ENCODE results near the gene PAQR4.

- TF ChIP-seq CTCF (IDR thresholded peaks at IDR 0.05) (no peak), ZFX (IDR thresholded peaks at IDR 0.05; ENCODE audit: borderline replicate concordance) (no peak)
Measured at GRCh38 chr16:3004781-3005284, 35.7 kb downstream of the PAQR4 start.
